Right forelimb (tissue), 1 donor: ENCODE results near the gene RNF141.

Experiments
- DNase-seq: peaks from one replicate; pipeline ENCODE4 v3.0.0-alpha.2; 2018

RNF141 gene

GRCh38 chr11:10497371-10498021 is 43.5 kb downstream of the RNF141 start:
- DNase-seq, result peak; percentile 23

- peak; percentile 16 for DNase-seq
Measured at GRCh38 chr11:10496296-10496936, 44.6 kb downstream of the RNF141 start.

- no peak for DNase-seq
Measured at GRCh38 chr11:10495464-10495786, 45.6 kb downstream of the RNF141 start.

- DNase-seq, result peak; percentile 33
Measured at GRCh38 chr11:10494636-10495463, 46.1 kb downstream of the RNF141 start.

- DNase-seq, result peak; percentile 27
Measured at GRCh38 chr11:10493041-10493663, 47.8 kb downstream of the RNF141 start.

GRCh38 chr11:10492084-10492483 is 48.9 kb downstream of the RNF141 start:
- DNase-seq, result peak; percentile 33

- DNase-seq, result peak; percentile 61
Measured at GRCh38 chr11:10490398-10491241, 50.4 kb downstream of the RNF141 start.

- peak; percentile 33 for DNase-seq
Measured at GRCh38 chr11:10490032-10490397, 51.0 kb downstream of the RNF141 start.

- DNase-seq, result peak; percentile 24
Measured at GRCh38 chr11:10488934-10489691, 51.9 kb downstream of the RNF141 start.

GRCh38 chr11:10488121-10488933 is 52.7 kb downstream of the RNF141 start:
- DNase-seq, result peak; percentile 13

- peak; percentile 24 for DNase-seq
Measured at GRCh38 chr11:10487002-10487647, 53.9 kb downstream of the RNF141 start.

- peak; percentile 19 for DNase-seq
Measured at GRCh38 chr11:10486161-10486840, 54.7 kb downstream of the RNF141 start.

GRCh38 chr11:10485646-10486045 is 55.3 kb downstream of the RNF141 start:
- no peak for DNase-seq

- peak; percentile 6 for DNase-seq
Measured at GRCh38 chr11:10484461-10485180, 56.4 kb downstream of the RNF141 start.

GRCh38 chr11:10483584-10483983 is 57.4 kb downstream of the RNF141 start:
- peak; percentile 21 for DNase-seq

GRCh38 chr11:10483174-10483573 is 57.8 kb downstream of the RNF141 start:
- no peak for DNase-seq

GRCh38 chr11:10481560-10482349 is 59.2 kb downstream of the RNF141 start:
- DNase-seq, result no peak

- DNase-seq, result no peak
Measured at GRCh38 chr11:10480760-10481159, 60.2 kb downstream of the RNF141 start.
